ENCODE data around the gene NAPA.

- TF ChIP-seq GATA2 (IDR thresholded peaks at IDR 0.05; ENCODE audit: low read depth, low read length) (no peak), GATA3 (IDR thresholded peaks at IDR 0.05; ENCODE audit: low read depth, low read length) (no peak)
These were observed 34.5 kb upstream of the NAPA start for GRCh38 chr19:47549261-47549862.
